ENCODE data around the gene NTMT2.

- TF ChIP-seq CTCF (IDR thresholded peaks at IDR 0.05; ENCODE audit: low read depth, low read length): no peak
- TF ChIP-seq EZH2phosphoT487 (IDR thresholded peaks at IDR 0.05; ENCODE audit: low read depth): no peak
Observed at GRCh38 chr1:170203693-170204092, 57.9 kb downstream of the NTMT2 start.

All from OCI-LY3 (cell line).